Measurements from ENCODE around the gene ERC2.

The ERC2 gene

GRCh38 chr3:55558316-55558715 lies 910.0 kb downstream of the ERC2 start:
- no peak for DNase-seq (ENCODE audit: low read depth in 2 of 2)

GRCh38 chr3:55557549-55557948 lies 910.7 kb downstream of the ERC2 start:
- DNase-seq (ENCODE audit: low read depth in 2 of 2): no peak

- no peak for DNase-seq (ENCODE audit: low read depth in 2 of 2)
Measured at GRCh38 chr3:55556619-55557537, 911.4 kb downstream of the ERC2 start.

GRCh38 chr3:55555873-55556618 lies 912.2 kb downstream of the ERC2 start:
- DNase-seq (ENCODE audit: low read depth in 2 of 2): no peak

GRCh38 chr3:55554634-55555425 lies 913.4 kb downstream of the ERC2 start:
- DNase-seq (ENCODE audit: low read depth in 2 of 2): no peak

- no peak for DNase-seq (ENCODE audit: low read depth in 2 of 2)
Measured at GRCh38 chr3:55551644-55552043, 916.6 kb downstream of the ERC2 start.

- DNase-seq (ENCODE audit: low read depth in 2 of 2): no peak
Measured at GRCh38 chr3:55549177-55549576, 919.1 kb downstream of the ERC2 start.

- no peak for DNase-seq (ENCODE audit: low read depth in 2 of 2)
Measured at GRCh38 chr3:55546866-55547669, 921.2 kb downstream of the ERC2 start.

GRCh38 chr3:55545995-55546394 lies 922.3 kb downstream of the ERC2 start:
- DNase-seq (ENCODE audit: low read depth in 2 of 2): no peak

GRCh38 chr3:55544219-55544618 lies 924.0 kb downstream of the ERC2 start:
- DNase-seq (ENCODE audit: low read depth in 2 of 2): no peak

- no peak for DNase-seq (ENCODE audit: low read depth in 2 of 2)
Measured at GRCh38 chr3:55543181-55543614, 925.1 kb downstream of the ERC2 start.

GRCh38 chr3:55541456-55541855 lies 926.8 kb downstream of the ERC2 start:
- DNase-seq (ENCODE audit: low read depth in 2 of 2): no peak

GRCh38 chr3:55541016-55541415 lies 927.3 kb downstream of the ERC2 start:
- no peak for DNase-seq (ENCODE audit: low read depth in 2 of 2)

GRCh38 chr3:55540579-55540978 lies 927.7 kb downstream of the ERC2 start:
- no peak for DNase-seq (ENCODE audit: low read depth in 2 of 2)

GRCh38 chr3:55538158-55538557 lies 930.1 kb downstream of the ERC2 start:
- no peak for DNase-seq (ENCODE audit: low read depth in 2 of 2)

- no peak for DNase-seq (ENCODE audit: low read depth in 2 of 2)
Measured at GRCh38 chr3:55537563-55537962, 930.7 kb downstream of the ERC2 start.

- no peak for DNase-seq (ENCODE audit: low read depth in 2 of 2)
Measured at GRCh38 chr3:55537129-55537528, 931.1 kb downstream of the ERC2 start.

- DNase-seq (ENCODE audit: low read depth in 2 of 2): no peak
Measured at GRCh38 chr3:55534876-55535275, 933.4 kb downstream of the ERC2 start.

GRCh38 chr3:55532806-55533205 lies 935.5 kb downstream of the ERC2 start:
- DNase-seq (ENCODE audit: low read depth in 2 of 2): no peak

- no peak for DNase-seq (ENCODE audit: low read depth in 2 of 2)
Measured at GRCh38 chr3:55531321-55531720, 936.9 kb downstream of the ERC2 start.

GRCh38 chr3:55527361-55527760 lies 940.9 kb downstream of the ERC2 start:
- DNase-seq (ENCODE audit: low read depth in 2 of 2): no peak

All from stimulated activated CD8-positive, alpha-beta memory T cell treated with anti-CD3 and anti-CD28 coated beads, Interleukin-7, amount 100 ng/mL, for 1 hour (primary cell).